IMR-90 (cell line): ENCODE data around the gene SPACA6. TPM values are rescaled to one million over a fixed set of nuclear protein-coding genes. Genes with fewer than 3 reads are reported as not detected.

Experiments
- ATAC-seq: fragments of 200-7000 bp; cut with Tn5 transposase; 2 replicates; pipeline ENCODE4 v1.9.1; 2020; ENCODE audit warnings: low read depth, mild to moderate bottlenecking, moderate library complexity
- BruUV-seq: library from RNA; stranded (reverse); fragments of 400-500 nt; replicated peaks from 2 replicates; lab custom pipeline; 2021; lab: Mats Ljungman, UMichigan
- CTCF ChIA-PET: fragments of 300-600 bp; formaldehyde crosslinking; extraction: SDS; loops from one replicate; lab custom pipeline; 2021; ENCODE audit warnings: antibody characterized with exemption; lab: Yijun Ruan, JAX
- POLR2A ChIA-PET: fragments of 300-600 bp; sonication (Branson Sonifier 250); formaldehyde crosslinking; loops from one replicate; lab custom pipeline; 2022; ENCODE audit warnings: antibody characterized with exemption; ENCODE audit not compliant: unreplicated experiment; lab: Charles Lee
- DNase-seq: peaks from one replicate; pipeline ENCODE4 v3.0.0; 2013
- H2AFZ ChIP-seq: replicated peaks from 2 replicates; pipeline ENCODE3; 2013; ENCODE audit warnings: low read length, mild to moderate bottlenecking; ENCODE audit not compliant: poor library complexity
- H2AK5ac ChIP-seq: 2 replicates; pipeline ENCODE4 v1.6.1; 2013; ENCODE audit warnings: low read depth, low read length, inconsistent platforms
- H2AK9ac ChIP-seq: replicated peaks from 2 replicates; pipeline ENCODE3; 2013; ENCODE audit warnings: mild to moderate bottlenecking, low read depth, low read length, moderate library complexity; ENCODE audit not compliant: poor library complexity
- H2BK120ac ChIP-seq: 2 replicates; pipeline ENCODE4 v1.6.1; 2013; ENCODE audit warnings: low read depth, low read length, inconsistent platforms
- H2BK15ac ChIP-seq: 3 replicates; pipeline ENCODE4 v1.6.1; 2013; ENCODE audit warnings: low read depth, low read length, inconsistent platforms
- H2BK20ac ChIP-seq: 2 replicates; pipeline ENCODE4 v1.6.1; 2013; ENCODE audit warnings: low read depth, mild to moderate bottlenecking, inconsistent platforms, low read length, moderate library complexity
- H2BK5ac ChIP-seq: 2 replicates; pipeline ENCODE4 v1.6.1; 2013; ENCODE audit warnings: mild to moderate bottlenecking, low read depth, low read length, inconsistent platforms; ENCODE audit not compliant: poor library complexity, severe bottlenecking
- H3K14ac ChIP-seq: replicated peaks from 2 replicates; pipeline ENCODE4 v1.6.1; 2013; ENCODE audit warnings: low read depth, low read length, inconsistent platforms
- H3K18ac ChIP-seq: 2 replicates; pipeline ENCODE4 v1.6.1; 2013; ENCODE audit warnings: low read depth, low read length, control low read depth
- H3K23ac ChIP-seq: 2 replicates; pipeline ENCODE4 v1.6.1; 2013; ENCODE audit warnings: low read depth, low read length, inconsistent platforms
- H3K27ac ChIP-seq: 2 replicates; pipeline ENCODE4 v1.5.1; 2013; ENCODE audit warnings: mild to moderate bottlenecking, control low read depth, low read length; ENCODE audit not compliant: insufficient read depth
- H3K27me3 ChIP-seq: 2 replicates; pipeline ENCODE4 v1.6.1; 2013; ENCODE audit warnings: low read length; ENCODE audit not compliant: control insufficient read depth, insufficient read depth
- H3K36me3 ChIP-seq: 2 replicates; pipeline ENCODE4 v1.6.1; 2013; ENCODE audit warnings: low read length, mixed read lengths; ENCODE audit not compliant: control insufficient read depth, insufficient read depth
- H3K4ac ChIP-seq: 2 replicates; pipeline ENCODE4 v1.6.1; 2013; ENCODE audit warnings: low read depth, low read length, inconsistent platforms
- H3K4me1 ChIP-seq: 2 replicates; pipeline ENCODE4 v1.6.1; 2013; ENCODE audit warnings: low read length, mixed read lengths; ENCODE audit not compliant: control insufficient read depth, insufficient read depth
- H3K4me2 ChIP-seq: 2 replicates; pipeline ENCODE4 v1.6.1; 2013; ENCODE audit warnings: low read depth, mild to moderate bottlenecking, control low read depth, low read length, moderate library complexity
- H3K4me3 ChIP-seq: 2 replicates; pipeline ENCODE4 v1.5.1; 2013; ENCODE audit warnings: low read depth, mild to moderate bottlenecking, control low read depth, low read length, moderate library complexity; ENCODE audit not compliant: insufficient read depth
- H3K56ac ChIP-seq: 2 replicates; pipeline ENCODE4 v1.6.1; 2013; ENCODE audit warnings: low read length, inconsistent platforms; ENCODE audit not compliant: insufficient read depth; ENCODE audit errors: extremely low read depth
- H3K79me1 ChIP-seq, 2 experiments: 2 replicates each; pipeline ENCODE4 v1.6.1; 2013; ENCODE audit warnings: low read length in 2 of 2, inconsistent platforms in 1 of 2, low read depth in 1 of 2
- H3K9ac ChIP-seq: 2 replicates; pipeline ENCODE4 v1.6.1; 2013; ENCODE audit warnings: low read depth, low read length, control low read depth
- H3K9me1 ChIP-seq: 2 replicates; pipeline ENCODE4 v1.6.1; 2013; ENCODE audit warnings: low read length, inconsistent platforms; ENCODE audit not compliant: insufficient read depth
- H3K9me3 ChIP-seq: 2 replicates; pipeline ENCODE4 v1.6.1; 2013; ENCODE audit warnings: low read length; ENCODE audit not compliant: control insufficient read depth, insufficient read depth
- H4K20me1 ChIP-seq: 2 replicates; pipeline ENCODE4 v1.6.1; 2013; ENCODE audit warnings: low read length, inconsistent platforms; ENCODE audit not compliant: insufficient read depth
- H4K5ac ChIP-seq: 2 replicates; pipeline ENCODE4 v1.6.1; 2013; ENCODE audit warnings: mild to moderate bottlenecking, low read depth, low read length, control low read depth
- H4K8ac ChIP-seq, 2 experiments: 2 replicates each; pipeline ENCODE4 v1.6.1; 2013; ENCODE audit warnings: low read depth in 2 of 2, low read length in 2 of 2, control low read depth in 1 of 2, inconsistent platforms in 1 of 2
- H4K91ac ChIP-seq: 2 replicates; pipeline ENCODE4 v1.6.1; 2013; ENCODE audit warnings: low read depth, low read length, inconsistent platforms; ENCODE audit not compliant: insufficient read depth
- CHD1 ChIP-seq: IDR thresholded peaks from 2 replicates; pipeline ENCODE4 v1.6.1; 2012; ENCODE audit warnings: low read depth, low read length, improper control_type of control experiment
- ELK1 ChIP-seq: fragments of 150-350 bp; IDR thresholded peaks from 2 replicates; pipeline ENCODE4 v1.6.1; 2016; ENCODE audit warnings: low read depth, mild to moderate bottlenecking, low read length, moderate library complexity, borderline replicate concordance
- FOS ChIP-seq: fragments of 150-350 bp; IDR thresholded peaks from 2 replicates; pipeline ENCODE4 v1.6.1; 2016; ENCODE audit warnings: low read depth, low read length
- MAFK ChIP-seq: IDR thresholded peaks from 2 replicates; pipeline ENCODE4 v1.6.1; 2012; ENCODE audit warnings: low read depth, low read length, improper control_type of control experiment
- MXI1 ChIP-seq: IDR thresholded peaks from 2 replicates; pipeline ENCODE4 v1.6.1; 2012; ENCODE audit warnings: low read depth, mild to moderate bottlenecking, low read length, moderate library complexity, borderline replicate concordance
- RCOR1 ChIP-seq: IDR thresholded peaks from 2 replicates; pipeline ENCODE4 v1.6.1; 2012; ENCODE audit warnings: mild to moderate bottlenecking, low read length, improper control_type of control experiment; ENCODE audit not compliant: insufficient replicate concordance
- SMC3 ChIP-seq: fragments of 150-350 bp; IDR thresholded peaks from 2 replicates; pipeline ENCODE4 v1.6.1; 2016; ENCODE audit warnings: low read depth, mild to moderate bottlenecking, antibody characterized with exemption, low read length, moderate library complexity
- WGBS, 2 experiments: methylation state at CpG; one replicate each; pipeline versions ENCODE4 v1.1.5 to v1.1.7; 2013; ENCODE audit warnings: missing lambda C conversion rate in 2 of 2; ENCODE audit not compliant: insufficient read length in 1 of 2; ENCODE audit errors: extremely low coverage in 2 of 2; 5-methylcytosine and 5-hydroxymethylcytosine counted together
- dilution Hi-C: fragments of 300-500 bp; cut with HindIII; formaldehyde crosslinking; loops from one replicate; pipeline ENCODE4 v1.14.3; 2018; ENCODE audit warnings: low sequenced_read_pairs; ENCODE audit not compliant: unreplicated experiment
- in situ Hi-C: fragments of 300-500 bp; cut with MboI; formaldehyde crosslinking; loops from 3 replicates; pipeline ENCODE4 v1.14.3; 2019; ENCODE audit warnings: low sequenced_read_pairs, inconsistent platforms, mixed read lengths
- intact Hi-C: fragments of 100-400 bp; cut with micrococcal nuclease; formaldehyde crosslinking; loops from 2 replicates; pipeline ENCODE4 v1.10.0; 2022
- polyA plus RNA-seq, 3 experiments: library from polyadenylated mRNA; depleted of rRNA; stranded (reverse); fragments of >200 nt; gene quantifications; 2 replicates each; pipeline ENCODE4 v1.2.3, GENCODE V29; 2012; ENCODE audit warnings: low replicate concordance in 1 of 3
- total RNA-seq: library from RNA; depleted of rRNA; stranded (reverse); fragments of >200 nt; gene quantifications from 2 replicates; pipeline ENCODE4 v1.2.3, GENCODE V29; 2012
- TF ChIP-seq, protein P1 (sequence below): conservative IDR thresholded peaks from 2 replicates; pipeline ENCODE4 v1.5.1; 2012; ENCODE audit warnings: mild to moderate bottlenecking, low read depth, low read length, improper control_type of control experiment

The SPACA6 gene
- total and polyA plus RNA-seq, 2 of the 4 experiments (the other 2 are of a cell fraction): 1.3 to 13.6 TPM

DNA sequence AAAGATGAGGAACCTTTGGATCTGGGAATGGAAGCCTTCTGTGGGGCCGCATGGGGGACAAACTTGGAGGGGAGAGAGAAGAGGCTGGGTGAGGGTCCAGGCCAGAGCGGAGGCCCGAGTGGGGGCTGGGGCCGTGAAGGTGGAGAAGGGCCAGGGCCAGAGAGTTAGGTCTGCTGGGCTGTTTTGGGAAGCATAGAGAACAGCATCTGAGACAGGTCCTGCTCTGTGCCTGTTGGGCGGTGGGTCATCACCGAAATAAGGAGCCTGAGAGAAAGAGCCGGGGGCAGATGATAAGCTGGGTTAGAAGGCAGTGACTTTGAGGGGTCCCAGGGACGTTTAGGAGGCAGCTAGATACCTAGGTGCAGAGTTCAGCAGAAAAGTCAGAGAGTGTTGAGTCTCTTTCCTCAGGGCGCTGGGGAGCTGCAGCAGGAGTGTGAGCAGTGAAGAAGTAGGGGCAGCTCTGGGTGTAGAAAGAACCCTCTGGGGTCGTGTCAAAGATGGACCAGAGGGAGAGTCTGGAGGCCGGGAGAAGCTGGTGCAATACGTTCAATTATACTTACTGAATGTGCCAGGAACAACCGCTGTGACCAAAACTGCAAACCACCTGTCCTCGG is 2.7 kb downstream of the SPACA6 start:
- ChIA-PET CTCF (no interaction called here), POLR2A (no interaction called here)
- Histone ChIP-seq H3K18ac (no peak overlapping the region), H2AK9ac (no peak overlapping the region), H3K27me3 (no peaks in the 10 kb centered on the region), H2AFZ (no peak overlapping the region), H3K23ac (no peak overlapping the region), H2BK20ac (no peak overlapping the region), H4K20me1 (peaks cover 86% of the 10 kb centered on the region), H2AK5ac (no peak overlapping the region), H2BK15ac (no peak overlapping the region), H2BK5ac (no peak overlapping the region), H4K91ac (no peak overlapping the region), H3K4me3 (no peak overlapping the region), H4K8ac (no peak overlapping the region), H3K4me1 (peaks cover 9% of the 10 kb centered on the region), H3K9me1 (peaks cover 19% of the 10 kb centered on the region), H4K5ac (no peak overlapping the region), H3K4ac (no peak overlapping the region), H3K14ac (no peak overlapping the region), H3K36me3 (peaks cover 71% of the 10 kb centered on the region), H3K9me3 (no peaks in the 10 kb centered on the region), H3K79me1 (peaks cover 35 to 81% of the 10 kb centered on the region in 2 experiments), H3K56ac (no peak overlapping the region), H3K27ac (no peak overlapping the region), H3K4me2 (no peak overlapping the region), H2BK120ac (no peak overlapping the region), H3K9ac (no peak overlapping the region)
- intact Hi-C loops (no loop called here), in situ Hi-C loops (no loop called here), dilution Hi-C loops (no loop called here)
- 80% methylated on average over 6 of the region's 14 CpGs; no CpG with 5 or more reads in 1 of the 2 experiments for WGBS, 2 experiments
- no peak for DNase-seq
- TF ChIP-seq CHD1 (no peak), MXI1 (no peak), RCOR1 (no peak), MAFK (no peak), SMC3 (no peak), ELK1 (no peak), FOS (no peak)
- TF ChIP-seq, protein P1, sequence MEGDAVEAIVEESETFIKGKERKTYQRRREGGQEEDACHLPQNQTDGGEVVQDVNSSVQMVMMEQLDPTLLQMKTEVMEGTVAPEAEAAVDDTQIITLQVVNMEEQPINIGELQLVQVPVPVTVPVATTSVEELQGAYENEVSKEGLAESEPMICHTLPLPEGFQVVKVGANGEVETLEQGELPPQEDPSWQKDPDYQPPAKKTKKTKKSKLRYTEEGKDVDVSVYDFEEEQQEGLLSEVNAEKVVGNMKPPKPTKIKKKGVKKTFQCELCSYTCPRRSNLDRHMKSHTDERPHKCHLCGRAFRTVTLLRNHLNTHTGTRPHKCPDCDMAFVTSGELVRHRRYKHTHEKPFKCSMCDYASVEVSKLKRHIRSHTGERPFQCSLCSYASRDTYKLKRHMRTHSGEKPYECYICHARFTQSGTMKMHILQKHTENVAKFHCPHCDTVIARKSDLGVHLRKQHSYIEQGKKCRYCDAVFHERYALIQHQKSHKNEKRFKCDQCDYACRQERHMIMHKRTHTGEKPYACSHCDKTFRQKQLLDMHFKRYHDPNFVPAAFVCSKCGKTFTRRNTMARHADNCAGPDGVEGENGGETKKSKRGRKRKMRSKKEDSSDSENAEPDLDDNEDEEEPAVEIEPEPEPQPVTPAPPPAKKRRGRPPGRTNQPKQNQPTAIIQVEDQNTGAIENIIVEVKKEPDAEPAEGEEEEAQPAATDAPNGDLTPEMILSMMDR: no peak
- no peak for ATAC-seq
- no TSS peak for BruUV-seq
